Progenitor cell of endocrine pancreas (in vitro differentiated cells): ENCODE data around the gene CST5. TPM values are rescaled to one million over a fixed set of nuclear protein-coding genes. Genes with fewer than 3 reads are reported as not detected.
"Not testable (repeated sequence)": the region's sequence is repeated elsewhere in the genome, so short reads cannot be mapped to it uniquely, and the experiment has no call there.

Experiments
- DNase-seq: peaks from one replicate; pipeline ENCODE4 v3.0.0; 2021; ENCODE audit warnings: low spot score; ENCODE audit not compliant: unreplicated experiment
- H3K27ac Mint-ChIP-seq: 2 replicates; pipeline ENCODE4 v1.8.0; 2021; ENCODE audit warnings: mild to moderate bottlenecking, moderate library complexity, mixed read lengths
- H3K27me3 Mint-ChIP-seq: 2 replicates; pipeline ENCODE4 v1.8.0; 2021; ENCODE audit warnings: mixed read lengths
- H3K36me3 Mint-ChIP-seq: 2 replicates; pipeline ENCODE4 v1.8.0; 2022; ENCODE audit warnings: mixed read lengths; ENCODE audit not compliant: insufficient read depth
- H3K4me1 Mint-ChIP-seq: 2 replicates; pipeline ENCODE4 v1.8.0; 2021; ENCODE audit warnings: low read depth, mixed read lengths
- H3K4me3 Mint-ChIP-seq: 2 replicates; pipeline ENCODE4 v1.8.0; 2021; ENCODE audit warnings: low read depth, mild to moderate bottlenecking, moderate library complexity, mixed read lengths
- H3K9me3 Mint-ChIP-seq: 2 replicates; pipeline ENCODE4 v1.8.0; 2021; ENCODE audit warnings: low read depth, mixed read lengths
- CTCF ChIP-seq: fragments of 200-600 bp; sonication (generic); IDR thresholded peaks from one replicate; pipeline ENCODE4 v1.5.0; 2021; ENCODE audit warnings: antibody characterized with exemption, mild to moderate bottlenecking; ENCODE audit not compliant: unreplicated experiment
- total RNA-seq: library from RNA; stranded (reverse); gene quantifications from 2 replicates; pipeline ENCODE4 v1.2.1, GENCODE V29; 2021

Gene CST5
- total RNA-seq, 1 donor from 2014 or later: not detected

GRCh38 chr20:23910210-23910609 is 30.7 kb upstream of the CST5 start:
- Mint-ChIP-seq H3K27ac (no peak overlapping the region), H3K4me3 (no peak overlapping the region), H3K9me3 (peaks cover 20% of the 10 kb centered on the region), H3K27me3 (peaks cover 9% of the 10 kb centered on the region), H3K4me1 (no peaks in the 10 kb centered on the region), H3K36me3 (peaks cover 2% of the 10 kb centered on the region)
- no peak for TF ChIP-seq CTCF
- no peak for DNase-seq

DNA sequence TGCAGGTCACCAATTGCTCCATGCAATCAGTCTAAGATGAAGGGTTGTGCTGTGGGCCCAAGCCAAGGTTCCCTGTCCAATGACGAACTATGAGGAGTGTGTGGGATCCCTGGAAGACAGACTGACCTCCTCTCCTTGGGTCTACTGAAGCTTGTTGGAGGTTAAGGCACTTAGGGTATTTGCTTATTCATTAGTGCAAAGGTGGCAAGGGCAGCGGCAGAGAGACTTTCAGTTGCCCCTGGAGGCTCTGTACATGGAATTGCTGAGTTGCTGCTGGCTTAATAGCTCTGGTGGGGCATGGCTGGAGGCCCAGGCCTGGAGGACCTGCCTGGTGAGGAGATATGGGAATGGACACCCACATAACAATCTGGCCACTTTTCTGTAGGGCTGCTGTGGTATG is 29.8 kb upstream of the CST5 start:
- Mint-ChIP-seq H3K36me3 (peaks cover 2% of the 10 kb centered on the region), H3K27me3 (peaks cover 9% of the 10 kb centered on the region), H3K9me3 (peaks cover 26% of the 10 kb centered on the region), H3K4me3 (no peak overlapping the region), H3K4me1 (no peaks in the 10 kb centered on the region), H3K27ac (no peak overlapping the region)
- no peak for DNase-seq
- TF ChIP-seq CTCF: no peak

DNA sequence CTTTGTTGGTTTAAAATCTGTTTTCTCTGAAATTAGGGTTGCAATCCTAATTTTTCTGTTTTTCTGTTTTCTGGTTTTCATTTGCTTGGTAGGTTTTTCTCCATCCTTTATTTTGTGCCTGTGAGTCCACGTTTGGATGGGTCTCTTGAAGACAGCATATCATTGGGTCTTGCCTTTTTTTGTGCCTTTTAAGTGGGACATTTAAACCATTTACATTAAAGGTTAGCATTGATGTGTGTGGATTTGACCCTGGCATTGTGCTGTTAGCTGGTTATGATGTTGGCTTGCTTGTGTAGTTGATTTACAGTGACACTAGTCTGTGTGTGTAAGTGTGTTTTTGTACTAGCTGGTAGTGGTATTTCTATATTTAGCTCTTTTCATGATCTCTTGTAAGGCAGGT is 28.0 kb upstream of the CST5 start:
- peaks cover 4% of the 10 kb centered on the region for H3K27me3 Mint-ChIP-seq
- peaks cover 29% of the 10 kb centered on the region for H3K9me3 Mint-ChIP-seq
- TF ChIP-seq CTCF: no peak

DNA sequence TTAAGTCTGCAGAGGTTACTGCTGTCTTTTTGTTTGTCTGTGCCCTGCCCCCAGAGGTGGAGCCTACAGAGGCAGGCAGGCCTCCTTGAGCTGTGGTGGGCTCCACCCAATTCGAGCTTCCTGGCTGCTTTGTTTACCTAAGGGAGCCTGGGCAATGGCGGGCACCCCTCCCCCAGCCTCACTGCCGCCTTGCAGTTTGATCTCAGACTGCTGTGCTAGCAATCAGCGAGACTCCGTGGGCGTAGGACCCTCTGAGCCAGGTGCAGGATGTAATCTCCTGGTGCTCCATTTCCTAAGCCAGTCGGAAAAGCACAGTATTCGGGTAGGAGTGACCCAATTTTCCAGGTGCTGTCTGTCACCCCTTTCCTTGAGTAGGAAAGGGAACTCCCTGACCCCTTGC is 22.8 kb upstream of the CST5 start:
- H3K4me3 Mint-ChIP-seq, DNase-seq, H3K27ac Mint-ChIP-seq, H3K4me1 Mint-ChIP-seq, H3K36me3 Mint-ChIP-seq, H3K27me3 Mint-ChIP-seq: not testable (repeated sequence)
- peaks cover 22% of the 10 kb centered on the region for H3K9me3 Mint-ChIP-seq

More for the DNA sequence above, 28.0 kb upstream of the CST5 start:
- no peak for DNase-seq
- no peaks in the 10 kb centered on the region for H3K4me1 Mint-ChIP-seq
- no peak overlapping the region for H3K27ac Mint-ChIP-seq
- peaks cover 2% of the 10 kb centered on the region for H3K36me3 Mint-ChIP-seq
- no peak overlapping the region for H3K4me3 Mint-ChIP-seq

DNA sequence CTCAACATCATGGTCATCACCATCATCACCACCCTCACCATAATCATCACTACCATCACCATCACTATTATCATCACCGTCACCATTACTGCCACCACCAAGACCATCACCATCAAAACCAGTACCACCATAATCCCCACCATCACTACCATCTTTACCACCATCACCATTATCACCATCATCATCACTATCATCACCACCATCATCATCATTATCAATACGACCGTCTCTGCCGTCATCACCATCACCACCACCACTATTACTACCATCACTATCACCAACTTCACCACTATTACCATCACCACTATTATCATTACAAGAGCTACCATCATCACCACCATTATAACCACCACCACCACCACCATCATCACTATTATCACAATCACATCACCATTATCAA is 11.3 kb upstream of the CST5 start:
- not testable (repeated sequence) for H3K27me3 Mint-ChIP-seq, H3K4me1 Mint-ChIP-seq, H3K36me3 Mint-ChIP-seq, H3K4me3 Mint-ChIP-seq, DNase-seq, H3K27ac Mint-ChIP-seq, H3K9me3 Mint-ChIP-seq

- TF ChIP-seq CTCF: peak; percentile 92
- H3K4me1 Mint-ChIP-seq: no peaks in the 10 kb centered on the region
- no peak overlapping the region for H3K4me3 Mint-ChIP-seq
- peaks cover 3% of the 10 kb centered on the region for H3K27me3 Mint-ChIP-seq
- DNase-seq: peak; percentile 66
- H3K27ac Mint-ChIP-seq: no peak overlapping the region
- no peaks in the 10 kb centered on the region for H3K36me3 Mint-ChIP-seq
- no peaks in the 10 kb centered on the region for H3K9me3 Mint-ChIP-seq
These were observed 10.2 kb upstream of the CST5 start for GRCh38 chr20:23889775-23890187.

DNA sequence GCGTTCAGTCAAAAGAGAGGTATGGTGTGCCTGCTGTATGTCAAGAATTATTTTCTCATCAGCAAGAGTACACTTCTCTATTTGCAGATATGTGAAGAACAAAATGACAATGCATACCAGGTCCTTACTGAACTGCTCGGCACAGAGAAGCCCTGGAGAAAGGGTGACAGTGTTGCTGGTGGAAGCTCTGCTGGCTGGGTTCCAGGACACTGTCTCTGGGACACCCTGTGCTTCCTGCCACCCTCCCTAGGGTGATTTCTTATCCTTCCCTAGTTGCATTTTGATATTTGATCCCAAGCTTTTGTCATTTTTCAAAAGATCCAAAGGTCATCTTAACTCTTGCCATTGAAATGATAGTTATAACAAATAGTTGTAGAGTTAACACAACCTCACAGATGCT is 8.3 kb upstream of the CST5 start:
- no peak overlapping the region for H3K4me3 Mint-ChIP-seq
- H3K27me3 Mint-ChIP-seq: peaks cover 3% of the 10 kb centered on the region
- H3K36me3 Mint-ChIP-seq: no peaks in the 10 kb centered on the region
- H3K27ac Mint-ChIP-seq: no peak overlapping the region
- no peak for DNase-seq
- no peaks in the 10 kb centered on the region for H3K4me1 Mint-ChIP-seq
- TF ChIP-seq CTCF: no peak
- no peaks in the 10 kb centered on the region for H3K9me3 Mint-ChIP-seq
